Measurements from ENCODE around the gene SAA4. TPM values are rescaled to one million over a fixed set of nuclear protein-coding genes. Genes with fewer than 3 reads are reported as not detected.
"Not testable (repeated sequence)": the region's sequence is repeated elsewhere in the genome, so short reads cannot be mapped to it uniquely, and the experiment has no call there.

Gene SAA4
- total RNA-seq, 2 donors from 2014 or later = not detected

- no peak for ATAC-seq (ENCODE audit: insufficient number of reproducible peaks, low FRiP score, low read depth)
- Histone ChIP-seq H3K27ac (no peak overlapping the region), H3K4me1 (ENCODE audit: control insufficient read depth in 1 of 2, low read depth in 2 of 2) (no peaks in the 10 kb centered on the region), H3K9me3 (no peaks in the 10 kb centered on the region), H3K27me3 (replicated peaks; ENCODE audit: insufficient read depth) (no peaks in the 10 kb centered on the region), H3K36me3 (no peaks in the 10 kb centered on the region), H3K4me3 (no peak overlapping the region)
- no peak for TF ChIP-seq CTCF (IDR thresholded peaks at IDR 0.05)
- DNase-seq (ENCODE audit: low spot score) = no peak
Observed at GRCh38 chr11:18271206-18271605, 34.6 kb upstream of the SAA4 start.

- Histone ChIP-seq H3K4me1 (ENCODE audit: control insufficient read depth in 1 of 2, low read depth in 2 of 2) (no peaks in the 10 kb centered on the region), H3K27ac (no peak overlapping the region), H3K36me3 (no peaks in the 10 kb centered on the region), H3K4me3 (no peak overlapping the region), H3K27me3 (replicated peaks; ENCODE audit: insufficient read depth) (no peaks in the 10 kb centered on the region), H3K9me3 (no peaks in the 10 kb centered on the region)
- ATAC-seq (ENCODE audit: insufficient number of reproducible peaks, low FRiP score, low read depth) = no peak
- DNase-seq (ENCODE audit: low spot score) = no peak
- no peak for TF ChIP-seq CTCF (IDR thresholded peaks at IDR 0.05)
Observed at GRCh38 chr11:18270102-18270501, 33.5 kb upstream of the SAA4 start.

- DNase-seq (ENCODE audit: low spot score); H3K27ac ChIP-seq; H3K36me3 ChIP-seq; ATAC-seq (ENCODE audit: insufficient number of reproducible peaks, low FRiP score, low read depth); H3K4me1 ChIP-seq (ENCODE audit: control insufficient read depth in 1 of 2, low read depth in 2 of 2); H3K27me3 ChIP-seq (replicated peaks; ENCODE audit: insufficient read depth); H3K4me3 ChIP-seq; H3K9me3 ChIP-seq: not testable (repeated sequence)
Observed at GRCh38 chr11:18269252-18269651, 32.6 kb upstream of the SAA4 start.

GRCh38 chr11:18267335-18268133 lies 30.9 kb upstream of the SAA4 start:
- not testable (repeated sequence) for H3K27ac ChIP-seq; H3K36me3 ChIP-seq; ATAC-seq (ENCODE audit: insufficient number of reproducible peaks, low FRiP score, low read depth); H3K4me1 ChIP-seq (ENCODE audit: control insufficient read depth in 1 of 2, low read depth in 2 of 2); DNase-seq (ENCODE audit: low spot score); H3K4me3 ChIP-seq; H3K27me3 ChIP-seq (replicated peaks; ENCODE audit: insufficient read depth); H3K9me3 ChIP-seq

- DNase-seq (ENCODE audit: low spot score) = no peak
Observed at GRCh38 chr11:18265949-18266348, 29.3 kb upstream of the SAA4 start, which contains the start of gene SAA1. Gene SAA1 (plus strand): TSS chr11:18266264. CDS start chr11:18266888, 624 bp downstream.

More at GRCh38 chr11:18265949-18266348, 29.3 kb upstream of the SAA4 start, which contains the start of gene SAA1:
- no peaks in the 10 kb centered on the region for H3K9me3 ChIP-seq
- H3K4me1 ChIP-seq (ENCODE audit: control insufficient read depth in 1 of 2, low read depth in 2 of 2) = no peaks in the 10 kb centered on the region
- no peaks in the 10 kb centered on the region for H3K27me3 ChIP-seq (replicated peaks; ENCODE audit: insufficient read depth)
- ATAC-seq (ENCODE audit: insufficient number of reproducible peaks, low FRiP score, low read depth) = no peak
- H3K4me3 ChIP-seq = no peak within 1 kb of the TSS
- no peaks in the 10 kb centered on the region for H3K36me3 ChIP-seq
- TF ChIP-seq CTCF (IDR thresholded peaks at IDR 0.05) = no peak
- no peak within 1 kb of the TSS for H3K27ac ChIP-seq

All from thoracic aorta (tissue), 2 donors.